WI38 (cell line): ENCODE data around the gene ANKRD9.
"Not testable (repeated sequence)": the region's sequence is repeated elsewhere in the genome, so short reads cannot be mapped to it uniquely, and the experiment has no call there.

Experiments used
- H3K4me3 ChIP-seq: 2 replicates; pipeline ENCODE4 v1.5.1; 2011; ENCODE audit warnings: low read depth, mild to moderate bottlenecking, control low read depth, low read length
- TF ChIP-seq, protein P1 (sequence below): IDR thresholded peaks from 2 replicates; pipeline ENCODE4 v1.5.1; 2012; ENCODE audit warnings: low read depth, mild to moderate bottlenecking, control low read depth, low read length

Gene ANKRD9

DNA sequence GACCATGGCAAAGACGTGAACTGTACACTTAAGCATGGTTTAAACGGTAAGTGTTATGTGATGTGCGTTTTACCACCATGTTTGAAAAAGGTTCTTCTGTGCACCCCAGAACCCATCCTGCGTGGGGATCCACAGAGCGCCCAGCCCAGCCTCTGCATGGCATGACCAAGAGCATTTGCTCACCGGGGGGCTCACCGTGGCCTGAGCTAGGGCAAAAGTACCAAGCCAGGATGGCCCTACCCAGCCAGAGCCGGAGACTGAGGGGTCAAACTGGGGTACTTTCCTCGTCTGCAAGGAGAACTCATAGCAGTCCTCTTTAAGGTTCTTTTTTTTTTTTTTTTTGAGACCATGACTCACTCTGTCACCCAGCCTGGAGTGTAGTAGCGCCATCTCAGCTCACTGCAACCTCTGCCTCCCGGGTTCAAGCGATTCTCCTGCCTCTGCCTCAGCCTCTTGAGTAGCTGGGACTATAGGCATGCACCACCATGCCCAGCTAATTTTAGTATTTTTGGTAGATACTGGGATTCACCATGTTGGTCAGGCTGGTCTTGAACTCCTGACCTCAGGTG is 16.4 kb upstream of the ANKRD9 start:
- no peak overlapping the region for H3K4me3 ChIP-seq
- TF ChIP-seq, protein P1, sequence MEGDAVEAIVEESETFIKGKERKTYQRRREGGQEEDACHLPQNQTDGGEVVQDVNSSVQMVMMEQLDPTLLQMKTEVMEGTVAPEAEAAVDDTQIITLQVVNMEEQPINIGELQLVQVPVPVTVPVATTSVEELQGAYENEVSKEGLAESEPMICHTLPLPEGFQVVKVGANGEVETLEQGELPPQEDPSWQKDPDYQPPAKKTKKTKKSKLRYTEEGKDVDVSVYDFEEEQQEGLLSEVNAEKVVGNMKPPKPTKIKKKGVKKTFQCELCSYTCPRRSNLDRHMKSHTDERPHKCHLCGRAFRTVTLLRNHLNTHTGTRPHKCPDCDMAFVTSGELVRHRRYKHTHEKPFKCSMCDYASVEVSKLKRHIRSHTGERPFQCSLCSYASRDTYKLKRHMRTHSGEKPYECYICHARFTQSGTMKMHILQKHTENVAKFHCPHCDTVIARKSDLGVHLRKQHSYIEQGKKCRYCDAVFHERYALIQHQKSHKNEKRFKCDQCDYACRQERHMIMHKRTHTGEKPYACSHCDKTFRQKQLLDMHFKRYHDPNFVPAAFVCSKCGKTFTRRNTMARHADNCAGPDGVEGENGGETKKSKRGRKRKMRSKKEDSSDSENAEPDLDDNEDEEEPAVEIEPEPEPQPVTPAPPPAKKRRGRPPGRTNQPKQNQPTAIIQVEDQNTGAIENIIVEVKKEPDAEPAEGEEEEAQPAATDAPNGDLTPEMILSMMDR: no peak

DNA sequence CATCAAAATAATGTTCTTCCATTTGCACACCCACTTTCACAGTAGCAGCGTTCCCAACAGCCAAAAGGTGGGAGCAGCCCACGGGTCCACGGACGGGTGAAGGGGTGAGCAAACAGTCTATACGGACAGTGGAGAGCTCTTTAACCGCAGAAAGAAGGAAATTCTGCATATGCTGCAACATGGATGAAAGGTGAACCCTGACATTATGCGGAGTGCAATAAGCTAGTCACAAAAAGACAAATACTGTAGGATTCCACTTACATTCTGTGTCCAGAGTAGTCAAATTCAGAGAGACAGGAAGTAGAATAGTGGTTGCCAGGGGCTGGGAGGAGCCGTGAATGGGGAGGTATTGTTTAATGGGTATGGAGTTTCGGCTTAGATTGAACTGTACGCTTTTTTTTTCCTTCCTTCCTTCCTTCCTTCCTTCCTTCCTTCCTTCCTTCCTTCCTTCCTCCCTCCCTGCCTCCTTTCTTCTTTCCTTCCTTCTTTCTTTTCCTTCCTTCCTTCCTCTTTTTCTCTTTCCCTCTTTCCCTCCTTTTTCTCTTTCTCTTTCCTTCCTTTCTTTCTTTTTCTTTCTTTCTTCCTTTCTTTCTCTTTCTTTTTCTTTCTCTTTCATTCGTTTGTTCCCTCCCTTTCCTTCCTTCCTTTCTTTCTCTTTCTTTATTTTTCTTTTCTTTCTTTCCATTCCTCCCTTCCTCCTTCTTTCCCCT is 15.8 kb upstream of the ANKRD9 start:
- H3K4me3 ChIP-seq: peak overlapping the region; percentile 70
- TF ChIP-seq, protein P1: no peak

DNA sequence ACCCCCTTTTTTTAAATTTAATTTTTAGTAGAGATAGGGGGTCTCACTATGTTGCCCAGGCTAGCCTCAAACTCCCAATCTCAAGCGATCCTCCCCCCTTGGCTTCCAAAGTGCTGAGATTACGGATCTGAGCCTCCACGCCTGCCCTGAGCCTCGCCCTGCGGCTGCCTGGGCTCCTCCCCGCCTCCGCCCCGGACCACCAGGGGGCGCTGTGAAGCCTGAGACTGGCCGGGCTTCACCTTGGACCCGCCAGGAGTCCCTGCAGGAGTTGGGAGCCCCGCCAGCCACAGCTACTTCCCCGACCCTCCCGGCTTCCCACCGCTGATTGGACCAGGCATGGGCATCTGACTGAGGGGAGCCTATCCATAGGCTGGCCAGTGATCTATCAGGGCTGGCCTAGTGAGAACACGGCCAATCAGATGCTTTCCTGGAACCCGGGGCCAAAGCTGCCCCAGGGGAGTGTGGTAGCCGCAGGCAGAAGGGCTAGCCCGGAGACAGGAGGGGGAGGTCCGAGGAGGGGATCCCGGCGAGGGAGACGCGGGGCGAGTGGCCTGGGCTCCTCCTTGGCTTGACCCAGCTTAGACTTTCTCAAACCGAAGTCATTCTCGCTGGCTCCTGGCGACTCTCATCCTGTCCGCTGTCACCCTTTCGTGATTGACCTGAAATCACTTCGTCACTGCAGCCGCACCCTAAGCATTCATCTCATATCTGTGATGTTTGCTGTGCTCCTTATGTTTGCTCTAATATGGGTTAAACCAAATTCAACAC is 15.1 kb upstream of the ANKRD9 start:
- TF ChIP-seq, protein P1: peak; percentile 96

DNA sequence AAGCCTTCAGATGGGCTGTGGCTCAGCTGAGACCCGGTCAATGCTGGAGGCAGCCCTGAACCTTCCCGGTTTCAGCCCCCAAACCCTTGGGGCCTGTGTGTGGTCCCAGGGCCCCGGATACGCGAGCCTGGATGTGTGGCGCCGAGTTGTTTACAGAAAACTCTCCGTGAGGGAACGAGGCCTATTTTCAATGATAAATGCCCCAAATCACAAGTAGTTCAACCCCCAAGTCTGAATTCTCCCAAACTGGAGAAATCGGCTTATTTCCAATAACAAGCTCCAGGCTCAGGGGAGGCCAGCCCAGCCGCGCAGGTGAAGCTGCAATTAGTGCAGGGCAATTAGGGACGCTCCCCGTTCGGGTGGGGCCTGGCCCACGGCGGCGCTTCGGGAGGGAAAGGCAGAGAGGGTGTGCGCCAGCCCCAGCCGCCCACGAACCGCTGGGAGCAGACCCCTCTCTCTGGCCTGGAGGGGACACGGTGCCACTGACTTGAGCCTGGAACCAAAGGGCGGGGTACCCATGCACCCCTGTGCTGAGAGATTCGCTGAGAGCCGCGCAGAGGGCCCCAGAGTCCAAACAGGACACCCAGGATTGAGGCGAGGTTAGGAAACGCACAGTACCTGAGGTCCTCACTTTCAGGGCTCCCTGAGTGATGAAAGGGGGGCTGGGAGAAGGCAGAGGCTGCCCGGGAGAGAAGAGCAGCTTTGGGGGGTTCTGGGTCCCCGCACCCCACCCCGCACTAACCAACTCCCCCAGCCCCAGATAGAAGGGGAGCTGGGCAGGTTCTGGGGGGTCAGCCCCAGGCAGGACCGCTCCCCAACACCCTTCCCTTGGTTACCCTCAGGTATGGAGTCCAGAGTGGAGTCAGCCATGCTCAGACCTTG is 14.2 kb upstream of the ANKRD9 start:
- TF ChIP-seq, protein P1: no peak
- H3K4me3 ChIP-seq: no peak overlapping the region; the same call in 1 of the 2 replicates

More for the DNA sequence above, 15.1 kb upstream of the ANKRD9 start:
- H3K4me3 ChIP-seq: peak overlapping the region; percentile 70

DNA sequence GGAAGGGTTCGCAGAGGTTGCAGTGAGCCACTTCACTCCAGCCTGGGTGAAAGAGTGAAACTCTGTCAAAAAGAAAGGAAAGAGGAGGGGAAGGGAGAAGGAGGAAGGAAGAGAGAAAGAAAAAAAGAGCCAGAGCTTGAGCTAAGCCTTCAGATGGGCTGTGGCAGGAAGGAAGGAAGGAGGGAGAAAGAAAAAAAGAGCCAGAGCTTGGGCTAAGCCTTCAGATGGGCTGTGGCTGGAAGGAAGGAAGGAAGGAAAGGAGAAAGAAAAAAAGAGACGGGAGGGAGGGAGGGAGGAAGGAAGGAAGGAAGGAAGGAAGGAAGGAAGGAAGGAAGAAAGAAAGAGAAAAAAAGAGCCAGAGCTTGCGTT is 13.6 kb upstream of the ANKRD9 start:
- no peak overlapping the region for H3K4me3 ChIP-seq
- TF ChIP-seq, protein P1: no peak

DNA sequence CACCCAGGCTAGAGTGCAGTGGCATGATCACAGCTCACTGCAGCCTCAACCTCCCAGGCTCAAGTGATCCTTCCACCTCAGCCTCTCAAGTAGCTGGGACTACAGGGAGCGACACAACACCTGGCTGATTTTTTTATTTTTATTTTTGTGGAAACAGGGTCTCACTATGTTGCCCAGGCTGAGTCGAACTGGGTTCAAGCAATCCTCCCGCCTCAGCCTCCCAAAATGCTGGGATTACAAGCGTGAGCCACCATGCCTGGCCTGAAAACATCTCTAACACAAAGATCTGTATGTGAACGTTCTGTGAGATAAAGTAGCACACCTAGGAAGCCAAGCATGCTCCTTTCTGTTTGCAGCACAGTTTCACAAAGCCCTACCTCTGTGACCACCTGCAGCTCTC is 10.1 kb upstream of the ANKRD9 start:
- H3K4me3 ChIP-seq: not testable (repeated sequence)

DNA sequence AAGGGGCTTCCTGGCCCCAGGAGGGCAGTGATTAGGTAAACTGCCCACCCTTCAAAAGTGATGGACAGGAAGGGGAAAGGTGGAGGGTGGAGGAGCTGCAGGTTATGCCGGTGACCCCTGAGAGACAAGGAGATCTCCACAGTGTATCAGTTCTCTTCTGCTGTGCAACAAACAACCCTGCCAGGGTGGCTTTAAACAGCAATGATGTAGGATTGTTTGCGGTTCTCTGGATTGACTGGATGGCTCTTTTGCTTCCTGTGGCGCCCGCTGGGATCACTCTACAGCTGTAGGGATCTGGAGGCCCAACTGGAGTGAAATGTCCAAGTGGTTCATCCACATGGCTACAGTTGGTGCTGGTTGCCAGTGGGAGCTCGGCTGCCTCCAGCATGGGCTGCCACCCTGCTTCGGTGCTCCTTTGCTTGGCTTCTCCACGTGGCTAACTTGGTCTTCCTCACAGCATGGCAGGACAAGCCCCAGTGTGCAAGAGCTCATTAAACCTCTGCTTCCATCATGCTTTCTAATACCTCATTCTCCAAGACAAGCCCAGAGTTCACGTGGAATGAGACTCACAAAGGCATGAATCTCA is 8.6 kb upstream of the ANKRD9 start:
- TF ChIP-seq, protein P1: no peak
- no peak overlapping the region for H3K4me3 ChIP-seq
